Measurements from ENCODE around the gene H6PD.

H6PD gene

GRCh38 chr1:9262096-9262986, 27.8 kb downstream of the H6PD start:
- no peak overlapping the region for H3K4me3 ChIP-seq (ENCODE audit: low read depth, low read length)
- TF ChIP-seq CTCF (IDR thresholded peaks at IDR 0.05; ENCODE audit: low read depth, low read length): no peak
- in situ Hi-C loops (cut with HindIII; ENCODE audit: low sequenced_read_pairs): no loop called here
- DNase-seq (ENCODE audit: low read depth, low spot score): no peak

- no peak for DNase-seq (ENCODE audit: low read depth, low spot score)
- in situ Hi-C loops (cut with HindIII; ENCODE audit: low sequenced_read_pairs): no loop called here
- H3K4me3 ChIP-seq (ENCODE audit: low read depth, low read length): no peak overlapping the region
- TF ChIP-seq CTCF (IDR thresholded peaks at IDR 0.05; ENCODE audit: low read depth, low read length): no peak
Measured at GRCh38 chr1:9263276-9263855, 28.8 kb downstream of the H6PD start.

GRCh38 chr1:9263984-9264872, 29.7 kb downstream of the H6PD start:
- in situ Hi-C loops (cut with HindIII; ENCODE audit: low sequenced_read_pairs): no loop called here
- no peak for DNase-seq (ENCODE audit: low read depth, low spot score)
- no peak for TF ChIP-seq CTCF (IDR thresholded peaks at IDR 0.05; ENCODE audit: low read depth, low read length)
- H3K4me3 ChIP-seq (ENCODE audit: low read depth, low read length): no peak overlapping the region

GRCh38 chr1:9265037-9265436, 30.5 kb downstream of the H6PD start:
- no peak for DNase-seq (ENCODE audit: low read depth, low spot score)
- H3K4me3 ChIP-seq (ENCODE audit: low read depth, low read length): no peak overlapping the region
- no peak for TF ChIP-seq CTCF (IDR thresholded peaks at IDR 0.05; ENCODE audit: low read depth, low read length)
- in situ Hi-C loops (cut with HindIII; ENCODE audit: low sequenced_read_pairs): no loop called here

GRCh38 chr1:9265968-9266367, 31.4 kb downstream of the H6PD start:
- no peak for TF ChIP-seq CTCF (IDR thresholded peaks at IDR 0.05; ENCODE audit: low read depth, low read length)
- in situ Hi-C loops (cut with HindIII; ENCODE audit: low sequenced_read_pairs): no loop called here
- no peak for DNase-seq (ENCODE audit: low read depth, low spot score)
- no peak overlapping the region for H3K4me3 ChIP-seq (ENCODE audit: low read depth, low read length)

GRCh38 chr1:9267352-9267686, 32.7 kb downstream of the H6PD start:
- TF ChIP-seq CTCF (IDR thresholded peaks at IDR 0.05; ENCODE audit: low read depth, low read length): no peak

More at GRCh38 chr1:9267352-9267686, 32.7 kb downstream of the H6PD start:
- DNase-seq (ENCODE audit: low read depth, low spot score): no peak
- H3K4me3 ChIP-seq (ENCODE audit: low read depth, low read length): no peak overlapping the region
- in situ Hi-C loops (cut with HindIII; ENCODE audit: low sequenced_read_pairs): no loop called here
